ENCODE measurements around the gene TBC1D22A. TPM values are rescaled to one million over a fixed set of nuclear protein-coding genes. Genes with fewer than 3 reads are reported as not detected.

The TBC1D22A gene
- total RNA-seq, 1 donor from 2014 or later: 10.6 TPM

- Histone ChIP-seq H4K20me1 (ENCODE audit: low read depth) (no peaks in the 10 kb centered on the region), H3K79me2 (ENCODE audit: low read depth) (no peaks in the 10 kb centered on the region), H3K27me3 (no peaks in the 10 kb centered on the region), H3K9ac (no peak overlapping the region), H3K36me3 (no peaks in the 10 kb centered on the region), H3K4me1 (no peaks in the 10 kb centered on the region), H3K4me2 (no peak overlapping the region), H3F3A (ENCODE audit: low read depth) (no peaks in the 10 kb centered on the region), H3K27ac (no peak overlapping the region), H2AFZ (replicated peaks) (no peak overlapping the region), H3K9me3 (ENCODE audit: low read depth) (no peaks in the 10 kb centered on the region), H3K4me3 (no peak overlapping the region)
- H3K9me3 Mint-ChIP-seq: no peaks in the 10 kb centered on the region
- H3K4me1 Mint-ChIP-seq: peaks cover 9% of the 10 kb centered on the region
- H3K4me3 Mint-ChIP-seq: no peak overlapping the region
- TF ChIP-seq EZH2 (IDR thresholded peaks at IDR 0.05) (no peak), CTCF (IDR thresholded peaks at IDR 0.05) (no peak), EZH2phosphoT487 (IDR thresholded peaks at IDR 0.05) (no peak)
- H3K36me3 Mint-ChIP-seq: peaks cover 20% of the 10 kb centered on the region
- H3K27me3 Mint-ChIP-seq (ENCODE audit: insufficient read depth, low read depth): peaks cover 6% of the 10 kb centered on the region
- DNase-seq (ENCODE audit: low spot score): no peak
- H3K27ac Mint-ChIP-seq: no peak overlapping the region
These were observed 87.5 kb downstream of the TBC1D22A start for GRCh38 chr22:46849951-46850350.

- Histone ChIP-seq H3K9ac (no peak overlapping the region), H3K36me3 (no peaks in the 10 kb centered on the region), H3K4me3 (no peak overlapping the region), H3F3A (ENCODE audit: low read depth) (no peaks in the 10 kb centered on the region), H3K27ac (no peak overlapping the region), H2AFZ (replicated peaks) (no peak overlapping the region), H3K27me3 (no peaks in the 10 kb centered on the region), H3K4me1 (no peaks in the 10 kb centered on the region), H4K20me1 (ENCODE audit: low read depth) (no peaks in the 10 kb centered on the region), H3K79me2 (ENCODE audit: low read depth) (no peaks in the 10 kb centered on the region), H3K4me2 (no peak overlapping the region), H3K9me3 (ENCODE audit: low read depth) (no peaks in the 10 kb centered on the region)
- no peak for TF ChIP-seq CTCF (IDR thresholded peaks at IDR 0.05)
- no peak for TF ChIP-seq EZH2phosphoT487 (IDR thresholded peaks at IDR 0.05)
- no peak for TF ChIP-seq EZH2 (IDR thresholded peaks at IDR 0.05)
- Mint-ChIP-seq H3K4me1 (peaks cover 9% of the 10 kb centered on the region), H3K36me3 (peaks cover 20% of the 10 kb centered on the region), H3K4me3 (no peak overlapping the region), H3K9me3 (no peaks in the 10 kb centered on the region), H3K27ac (no peak overlapping the region), H3K27me3 (ENCODE audit: insufficient read depth, low read depth) (peaks cover 5% of the 10 kb centered on the region)
- DNase-seq (ENCODE audit: low spot score): no peak
These were observed 88.9 kb downstream of the TBC1D22A start for GRCh38 chr22:46851311-46851710.

- Histone ChIP-seq H3K9ac (no peak overlapping the region), H3F3A (ENCODE audit: low read depth) (no peaks in the 10 kb centered on the region), H3K4me1 (no peaks in the 10 kb centered on the region), H2AFZ (replicated peaks) (no peak overlapping the region), H3K36me3 (no peaks in the 10 kb centered on the region), H3K79me2 (ENCODE audit: low read depth) (no peaks in the 10 kb centered on the region), H3K27ac (no peak overlapping the region), H3K4me3 (no peak overlapping the region), H3K27me3 (no peaks in the 10 kb centered on the region), H3K4me2 (no peak overlapping the region), H3K9me3 (ENCODE audit: low read depth) (no peaks in the 10 kb centered on the region), H4K20me1 (ENCODE audit: low read depth) (no peaks in the 10 kb centered on the region)
- TF ChIP-seq CTCF (IDR thresholded peaks at IDR 0.05) (no peak), EZH2phosphoT487 (IDR thresholded peaks at IDR 0.05) (no peak), EZH2 (IDR thresholded peaks at IDR 0.05) (no peak)
- Mint-ChIP-seq H3K4me3 (no peak overlapping the region), H3K4me1 (peaks cover 14% of the 10 kb centered on the region), H3K9me3 (no peaks in the 10 kb centered on the region), H3K27me3 (ENCODE audit: insufficient read depth, low read depth) (peaks cover 5% of the 10 kb centered on the region), H3K27ac (no peak overlapping the region), H3K36me3 (peaks cover 20% of the 10 kb centered on the region)
- DNase-seq (ENCODE audit: low spot score): no peak
These were observed 89.5 kb downstream of the TBC1D22A start for GRCh38 chr22:46851941-46852340.

Measured in neural progenitor cell (in vitro differentiated cells).